ENCODE data around the gene DCLRE1B.

DNA sequence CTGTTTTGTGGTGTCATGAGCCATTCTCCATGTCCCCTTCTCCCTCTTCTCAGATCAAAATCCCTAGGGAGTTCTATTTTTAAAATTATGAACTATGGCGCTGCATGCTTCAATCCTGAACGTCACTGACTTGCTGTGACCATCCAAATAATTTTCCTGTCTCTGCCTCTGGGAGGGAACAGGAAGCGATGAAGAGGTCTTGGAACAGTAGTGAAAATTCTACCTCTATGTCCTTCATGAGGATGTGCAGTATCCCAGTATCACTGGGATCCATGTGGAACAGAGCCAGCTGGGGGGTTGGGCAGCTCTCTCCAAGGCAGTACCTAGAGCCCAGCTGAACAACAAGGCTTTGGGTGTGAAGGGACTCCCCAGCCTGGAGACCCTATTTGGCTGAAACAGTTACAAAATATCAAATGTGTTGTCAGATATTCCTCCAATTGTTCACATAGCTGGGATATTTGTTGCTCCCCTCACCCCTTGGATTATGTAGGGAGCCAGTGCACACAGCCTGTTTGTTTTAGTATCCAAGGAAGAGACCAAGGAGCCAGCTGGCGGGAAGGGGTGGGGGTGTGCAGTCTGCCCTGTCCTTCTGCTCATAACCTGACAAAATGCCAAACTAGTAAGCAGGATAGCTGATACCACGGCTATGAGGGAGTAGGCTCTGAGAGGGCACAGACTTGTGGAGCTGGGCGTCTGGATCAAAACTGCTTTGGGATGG, 7.6 kb downstream of the DCLRE1B start:
- TF ChIP-seq, protein P1, sequence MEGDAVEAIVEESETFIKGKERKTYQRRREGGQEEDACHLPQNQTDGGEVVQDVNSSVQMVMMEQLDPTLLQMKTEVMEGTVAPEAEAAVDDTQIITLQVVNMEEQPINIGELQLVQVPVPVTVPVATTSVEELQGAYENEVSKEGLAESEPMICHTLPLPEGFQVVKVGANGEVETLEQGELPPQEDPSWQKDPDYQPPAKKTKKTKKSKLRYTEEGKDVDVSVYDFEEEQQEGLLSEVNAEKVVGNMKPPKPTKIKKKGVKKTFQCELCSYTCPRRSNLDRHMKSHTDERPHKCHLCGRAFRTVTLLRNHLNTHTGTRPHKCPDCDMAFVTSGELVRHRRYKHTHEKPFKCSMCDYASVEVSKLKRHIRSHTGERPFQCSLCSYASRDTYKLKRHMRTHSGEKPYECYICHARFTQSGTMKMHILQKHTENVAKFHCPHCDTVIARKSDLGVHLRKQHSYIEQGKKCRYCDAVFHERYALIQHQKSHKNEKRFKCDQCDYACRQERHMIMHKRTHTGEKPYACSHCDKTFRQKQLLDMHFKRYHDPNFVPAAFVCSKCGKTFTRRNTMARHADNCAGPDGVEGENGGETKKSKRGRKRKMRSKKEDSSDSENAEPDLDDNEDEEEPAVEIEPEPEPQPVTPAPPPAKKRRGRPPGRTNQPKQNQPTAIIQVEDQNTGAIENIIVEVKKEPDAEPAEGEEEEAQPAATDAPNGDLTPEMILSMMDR (conservative IDR thresholded peaks at IDR 0.05) = no peak
- no peak for TF ChIP-seq EZH2 (IDR thresholded peaks at IDR 0.05; ENCODE audit: low read depth)
